Measurements from ENCODE around the gene PAQR7. TPM values are rescaled to one million over a fixed set of nuclear protein-coding genes. Genes with fewer than 3 reads are reported as not detected.

Gene PAQR7
- total and polyA plus RNA-seq, 8 donors = 3.2 to 13.0 (median 4.5) TPM

GRCh38 chr1:25903986-25904385 is 28.5 kb upstream of the PAQR7 start:
- WGBS, 2 donors = 79 to 85% methylated on average over 3 of the region's 3 CpGs

GRCh38 chr1:25902462-25902861 is 27.0 kb upstream of the PAQR7 start:
- ATAC-seq = no peak
- H3K9me3 ChIP-seq = no peaks in the 10 kb centered on the region
- intact Hi-C loops (cut with DNase I) = no loop called here
- no peaks in the 10 kb centered on the region for H3K36me3 ChIP-seq
- no peak for FAIRE-seq
- H3K4me1 ChIP-seq = peaks cover 0 to 9% (median 8%) of the 10 kb centered on the region in 3 donors
- no peak for TF ChIP-seq CTCF (IDR thresholded peaks at IDR 0.05)
- no peak overlapping the region for H3K4me3 ChIP-seq
- no peaks in the 10 kb centered on the region for H3K27me3 ChIP-seq
- no peak overlapping the region for H3K27ac ChIP-seq
- DNase-seq = no peak
- 93 to 95% methylated on average over 3 of the region's 3 CpGs for WGBS, 2 donors

More at GRCh38 chr1:25903986-25904385, 28.5 kb upstream of the PAQR7 start:
- Histone ChIP-seq H3K4me3 (no peak overlapping the region), H3K36me3 (no peaks in the 10 kb centered on the region), H3K4me1 (peaks cover 0 to 9% (median 8%) of the 10 kb centered on the region in 3 donors), H3K9me3 (no peaks in the 10 kb centered on the region), H3K27me3 (no peaks in the 10 kb centered on the region), H3K27ac (no peak overlapping the region)
- ATAC-seq (no peak), FAIRE-seq (no peak), DNase-seq (no peak)
- intact Hi-C loops (cut with DNase I) = no loop called here
- no peak for TF ChIP-seq CTCF (IDR thresholded peaks at IDR 0.05)

- TF ChIP-seq CTCF (IDR thresholded peaks at IDR 0.05) = no peak
- intact Hi-C loops (cut with DNase I) = no loop called here
- 92 to 93% methylated on average over 5 of the region's 5 CpGs for WGBS, 2 donors
Observed at GRCh38 chr1:25900219-25900618, 24.7 kb upstream of the PAQR7 start.

GRCh38 chr1:25899792-25900191 is 24.3 kb upstream of the PAQR7 start:
- Histone ChIP-seq H3K27me3 (no peaks in the 10 kb centered on the region), H3K36me3 (no peaks in the 10 kb centered on the region), H3K27ac (no peak overlapping the region), H3K4me3 (no peak overlapping the region), H3K4me1 (peaks cover 0 to 10% (median 4%) of the 10 kb centered on the region in 3 donors), H3K9me3 (no peaks in the 10 kb centered on the region)
- WGBS, 2 donors = 91 to 94% methylated on average over 6 of the region's 6 CpGs
- ATAC-seq (no peak), FAIRE-seq (no peak), DNase-seq (no peak)
- intact Hi-C loops (cut with DNase I) = loop anchor here in 2 of 3 donors (5.0 to 10.0 kb wide), 2 partner anchors 95 to 103 kb away; partner anchors contain the start of gene PAFAH2 (in 1 of the 2)
- no peak for TF ChIP-seq CTCF (IDR thresholded peaks at IDR 0.05)

More at GRCh38 chr1:25900219-25900618, 24.7 kb upstream of the PAQR7 start:
- Histone ChIP-seq H3K36me3 (no peaks in the 10 kb centered on the region), H3K27ac (no peak overlapping the region), H3K4me3 (no peak overlapping the region), H3K4me1 (peaks cover 0 to 9% (median 8%) of the 10 kb centered on the region in 3 donors), H3K9me3 (no peaks in the 10 kb centered on the region), H3K27me3 (no peaks in the 10 kb centered on the region)
- DNase-seq = no peak
- ATAC-seq = no peak
- no peak for FAIRE-seq

- 92 to 95% methylated on average over 11 of the region's 11 CpGs for WGBS, 2 donors
- H3K4me3 ChIP-seq = no peak overlapping the region
- peaks cover 0 to 3% (median 0%) of the 10 kb centered on the region in 3 donors for H3K4me1 ChIP-seq
- no peaks in the 10 kb centered on the region for H3K27me3 ChIP-seq
- no peak overlapping the region for H3K27ac ChIP-seq
- ATAC-seq (no peak), DNase-seq (no peak), FAIRE-seq (no peak)
- H3K36me3 ChIP-seq = no peaks in the 10 kb centered on the region
- no peaks in the 10 kb centered on the region for H3K9me3 ChIP-seq
- intact Hi-C loops (cut with DNase I) = loop anchor here in 2 of 3 donors (5.0 to 10.0 kb wide), 2 partner anchors 96 to 104 kb away; partner anchors contain the start of gene PAFAH2 (in 1 of the 2)
- TF ChIP-seq CTCF (IDR thresholded peaks at IDR 0.05) = no peak
Observed at GRCh38 chr1:25898223-25899015, 22.9 kb upstream of the PAQR7 start.

Measured in pancreas (tissue), 10 donors.